H9 (cell line): ENCODE results near the gene DHRS1. TPM values are rescaled to one million over a fixed set of nuclear protein-coding genes. Genes with fewer than 3 reads are reported as not detected.

Experiments used
- DNase-seq: peaks from one replicate; pipeline ENCODE4 v3.0.0-alpha.2; 2017
- H2AFZ ChIP-seq: one replicate; pipeline ENCODE4 v1.6.1; 2013; ENCODE audit warnings: mild to moderate bottlenecking, low read length, control low read depth, moderate library complexity
- H2AK5ac ChIP-seq: 2 replicates; pipeline ENCODE4 v1.6.1; 2013; ENCODE audit warnings: low read length, control low read depth, mixed read lengths; ENCODE audit not compliant: insufficient read length
- H2BK120ac ChIP-seq: one replicate; pipeline ENCODE4 v1.6.1; 2013; ENCODE audit warnings: low read depth, mild to moderate bottlenecking, low read length, control low read depth, inconsistent platforms; ENCODE audit not compliant: poor library complexity, severe bottlenecking
- H2BK12ac ChIP-seq: 2 replicates; pipeline ENCODE4 v1.6.1; 2013; ENCODE audit warnings: low read length, control low read depth, mixed read lengths, low read depth; ENCODE audit not compliant: insufficient read length
- H2BK15ac ChIP-seq: 2 replicates; pipeline ENCODE4 v1.6.1; 2013; ENCODE audit warnings: low read depth, low read length, control low read depth
- H2BK20ac ChIP-seq: one replicate; pipeline ENCODE4 v1.6.1; 2013; ENCODE audit warnings: low read depth, mild to moderate bottlenecking, low read length, control low read depth, inconsistent platforms; ENCODE audit not compliant: poor library complexity, severe bottlenecking
- H2BK5ac ChIP-seq: 2 replicates; pipeline ENCODE4 v1.6.1; 2013; ENCODE audit warnings: low read length, control low read depth, mixed read lengths; ENCODE audit not compliant: insufficient read length
- H3K14ac ChIP-seq: 2 replicates; pipeline ENCODE4 v1.6.1; 2013; ENCODE audit warnings: low read length, control low read depth; ENCODE audit not compliant: insufficient read depth
- H3K18ac ChIP-seq: 2 replicates; pipeline ENCODE4 v1.6.1; 2013; ENCODE audit warnings: low read depth, mild to moderate bottlenecking, mixed read lengths, low read length, control low read depth; ENCODE audit not compliant: insufficient read length
- H3K23ac ChIP-seq: 2 replicates; pipeline ENCODE4 v1.6.1; 2013; ENCODE audit warnings: low read length, control low read depth, mixed read lengths, low read depth; ENCODE audit not compliant: insufficient read length
- H3K23me2 ChIP-seq: 2 replicates; pipeline ENCODE4 v1.6.1; 2013; ENCODE audit warnings: low read depth, mild to moderate bottlenecking, mixed read lengths, low read length, control low read depth; ENCODE audit not compliant: insufficient read length, poor library complexity, severe bottlenecking
- H3K27ac ChIP-seq: 2 replicates; pipeline ENCODE4 v1.5.1; 2013; ENCODE audit warnings: low read length, control low read depth, mixed read lengths, low read depth; ENCODE audit not compliant: insufficient read length
- H3K27me3 ChIP-seq: 2 replicates; pipeline ENCODE4 v1.6.1; 2013; ENCODE audit warnings: low read length, control low read depth, inconsistent platforms; ENCODE audit not compliant: insufficient read depth
- H3K4ac ChIP-seq: 2 replicates; pipeline ENCODE4 v1.6.1; 2013; ENCODE audit warnings: low read depth, mild to moderate bottlenecking, control low read depth, inconsistent platforms, low read length, moderate library complexity
- H3K4me1 ChIP-seq: 2 replicates; pipeline ENCODE4 v1.6.1; 2013; ENCODE audit warnings: low read length, control low read depth, inconsistent platforms; ENCODE audit not compliant: insufficient read depth
- H3K4me2 ChIP-seq: 2 replicates; pipeline ENCODE4 v1.6.1; 2013; ENCODE audit warnings: low read length, control low read depth, mixed read lengths; ENCODE audit not compliant: insufficient read length, insufficient read depth
- H3K56ac ChIP-seq: 2 replicates; pipeline ENCODE4 v1.6.1; 2013; ENCODE audit warnings: low read depth, mild to moderate bottlenecking, mixed read lengths, low read length, control low read depth; ENCODE audit not compliant: insufficient read length
- H3K79me1 ChIP-seq: 2 replicates; pipeline ENCODE4 v1.6.1; 2013; ENCODE audit warnings: low read depth, mild to moderate bottlenecking, moderate library complexity, low read length, control low read depth, inconsistent platforms; ENCODE audit not compliant: insufficient read depth, poor library complexity, severe bottlenecking
- H3K79me2 ChIP-seq: 2 replicates; pipeline ENCODE4 v1.6.1; 2013; ENCODE audit warnings: low read length, control low read depth, inconsistent platforms; ENCODE audit not compliant: insufficient read depth
- H3K9ac ChIP-seq: 2 replicates; pipeline ENCODE4 v1.6.1; 2013; ENCODE audit warnings: low read length, control low read depth, mixed read lengths; ENCODE audit not compliant: insufficient read length; ENCODE audit errors: extremely low read depth
- H3K9me3 ChIP-seq: one replicate; pipeline ENCODE4 v1.6.1; 2013; ENCODE audit warnings: low read depth, low read length, inconsistent platforms; ENCODE audit not compliant: control insufficient read depth
- H3T11ph ChIP-seq: one replicate; pipeline ENCODE4 v1.6.1; 2013; ENCODE audit warnings: mild to moderate bottlenecking, low read length, control low read depth, inconsistent platforms
- H4K20me1 ChIP-seq: one replicate; pipeline ENCODE4 v1.6.1; 2013; ENCODE audit not compliant: control insufficient read depth, insufficient read length, insufficient read depth
- H4K5ac ChIP-seq: 2 replicates; pipeline ENCODE4 v1.6.1; 2013; ENCODE audit warnings: low read depth, mild to moderate bottlenecking, mixed read lengths, low read length, control low read depth; ENCODE audit not compliant: insufficient read length
- H4K8ac ChIP-seq: replicated peaks from 2 replicates; pipeline ENCODE4 v1.6.1; 2013; ENCODE audit warnings: low read length, control low read depth, mixed read lengths, low read depth; ENCODE audit not compliant: insufficient read length
- H4K91ac ChIP-seq: 2 replicates; pipeline ENCODE4 v1.6.1; 2013; ENCODE audit warnings: low read depth, mild to moderate bottlenecking, moderate library complexity, mixed read lengths, low read length, control low read depth; ENCODE audit not compliant: insufficient read length
- H3K27ac Mint-ChIP-seq, 3 experiments: 2 replicates in 2 of 3; 3 replicates in 1 of 3; pipeline ENCODE4 v1.8.0; 2020 to 2021; ENCODE audit warnings: mixed read lengths in 3 of 3, mild to moderate bottlenecking in 1 of 3, moderate library complexity in 1 of 3
- H3K27me3 Mint-ChIP-seq: 2 replicates; pipeline ENCODE4 v1.8.0; 2021; ENCODE audit warnings: low read depth, mild to moderate bottlenecking, moderate library complexity, mixed read lengths
- H3K36me3 Mint-ChIP-seq, 3 experiments: 2 replicates in 2 of 3; 3 replicates in 1 of 3; pipeline ENCODE4 v1.8.0; 2020 to 2021; ENCODE audit warnings: low read depth in 3 of 3, mixed read lengths in 3 of 3; ENCODE audit not compliant: insufficient read depth in 1 of 3
- H3K4me1 Mint-ChIP-seq, 2 experiments: 2 replicates each; pipeline ENCODE4 v1.8.0; 2020; ENCODE audit warnings: mixed read lengths in 2 of 2
- H3K4me3 Mint-ChIP-seq, 2 experiments: 2 replicates in 1 of 2; 3 replicates in 1 of 2; pipeline ENCODE4 v1.8.0; 2020 to 2021; ENCODE audit warnings: mild to moderate bottlenecking in 2 of 2, mixed read lengths in 2 of 2, moderate library complexity in 1 of 2
- H3K9me3 Mint-ChIP-seq, 2 experiments: 2 replicates in 1 of 2; 3 replicates in 1 of 2; pipeline ENCODE4 v1.8.0; 2020; ENCODE audit warnings: mild to moderate bottlenecking in 2 of 2, mixed read lengths in 2 of 2, moderate library complexity in 1 of 2
- WGBS: extraction: QIAGEN DNeasy Blood & Tissue Kit; methylation state at CpG from one replicate; pipeline ENCODE4 v1.1.7; 2013; ENCODE audit warnings: missing lambda C conversion rate, low lambda C conversion rate, mixed read lengths; ENCODE audit not compliant: insufficient read length; ENCODE audit errors: extremely low coverage; 5-methylcytosine and 5-hydroxymethylcytosine counted together
- total RNA-seq: library from RNA; stranded (reverse); gene quantifications from 2 replicates; pipeline ENCODE4 v1.2.1, GENCODE V29; 2021
- TF ChIP-seq, protein P1 (sequence below): fragments of 200-600 bp; sonication (generic); conservative IDR thresholded peaks from 3 replicates; pipeline ENCODE4 v1.8.0; 2021; ENCODE audit warnings: antibody characterized with exemption, mild to moderate bottlenecking

DHRS1 gene
- total RNA-seq, 1 experiment from 2014 or later: 19.1 TPM

DNA sequence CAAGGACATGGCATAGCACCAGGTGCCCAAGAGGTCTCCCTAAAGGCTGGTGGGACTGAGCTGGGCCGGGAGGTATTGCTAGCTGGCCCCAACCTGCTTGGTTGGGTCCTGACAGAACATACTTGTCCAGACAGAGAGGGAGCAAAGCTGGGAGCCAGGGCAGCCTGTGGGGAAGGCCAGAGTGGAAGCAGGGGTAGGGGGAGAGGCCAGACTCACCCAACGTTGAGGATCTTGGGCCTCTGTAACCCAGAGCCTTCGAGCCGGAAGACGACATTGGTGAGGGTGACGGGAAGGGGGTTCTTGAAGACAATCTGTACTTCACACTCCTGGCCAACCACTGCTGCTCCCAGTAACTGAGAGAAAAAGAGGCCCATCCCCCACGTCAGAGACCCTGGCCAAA is 45.6 kb downstream of the DHRS1 start:
- no peaks in the 10 kb centered on the region for H3K4me1 ChIP-seq
- H2AK5ac ChIP-seq: no peak overlapping the region
- peak overlapping the region in 2 of 3 experiments; percentile 12 to 21; a peak in 1 of 7 replicates for H3K27ac Mint-ChIP-seq
- H2BK12ac ChIP-seq: no peak overlapping the region
- H3T11ph ChIP-seq: no peak overlapping the region
- H2AFZ ChIP-seq: no peak overlapping the region
- no peak overlapping the region for H3K56ac ChIP-seq
- H3K4me2 ChIP-seq: no peak overlapping the region
- no peak overlapping the region for H2BK20ac ChIP-seq
- no peaks in the 10 kb centered on the region for H3K79me1 ChIP-seq
- no peaks in the 10 kb centered on the region; the same call in 1 of the 2 replicates for H3K27me3 Mint-ChIP-seq
- no peaks in the 10 kb centered on the region; a peak in 1 of 4 replicates for H3K4me1 Mint-ChIP-seq
- no peak overlapping the region for H2BK120ac ChIP-seq
- H2BK5ac ChIP-seq: no peak overlapping the region
- no peak overlapping the region for H3K4me3 Mint-ChIP-seq
- no peaks in the 10 kb centered on the region for H3K36me3 Mint-ChIP-seq
- H3K27me3 ChIP-seq: no peaks in the 10 kb centered on the region
- TF ChIP-seq, protein P1, sequence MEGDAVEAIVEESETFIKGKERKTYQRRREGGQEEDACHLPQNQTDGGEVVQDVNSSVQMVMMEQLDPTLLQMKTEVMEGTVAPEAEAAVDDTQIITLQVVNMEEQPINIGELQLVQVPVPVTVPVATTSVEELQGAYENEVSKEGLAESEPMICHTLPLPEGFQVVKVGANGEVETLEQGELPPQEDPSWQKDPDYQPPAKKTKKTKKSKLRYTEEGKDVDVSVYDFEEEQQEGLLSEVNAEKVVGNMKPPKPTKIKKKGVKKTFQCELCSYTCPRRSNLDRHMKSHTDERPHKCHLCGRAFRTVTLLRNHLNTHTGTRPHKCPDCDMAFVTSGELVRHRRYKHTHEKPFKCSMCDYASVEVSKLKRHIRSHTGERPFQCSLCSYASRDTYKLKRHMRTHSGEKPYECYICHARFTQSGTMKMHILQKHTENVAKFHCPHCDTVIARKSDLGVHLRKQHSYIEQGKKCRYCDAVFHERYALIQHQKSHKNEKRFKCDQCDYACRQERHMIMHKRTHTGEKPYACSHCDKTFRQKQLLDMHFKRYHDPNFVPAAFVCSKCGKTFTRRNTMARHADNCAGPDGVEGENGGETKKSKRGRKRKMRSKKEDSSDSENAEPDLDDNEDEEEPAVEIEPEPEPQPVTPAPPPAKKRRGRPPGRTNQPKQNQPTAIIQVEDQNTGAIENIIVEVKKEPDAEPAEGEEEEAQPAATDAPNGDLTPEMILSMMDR: no peak
- H4K91ac ChIP-seq: no peak overlapping the region
- no CpG with 5 or more reads among the region's 7 CpGs for WGBS
- no peak overlapping the region for H4K5ac ChIP-seq
- H3K27ac ChIP-seq: no peak overlapping the region
- H4K20me1 ChIP-seq: no peaks in the 10 kb centered on the region
- H3K14ac ChIP-seq: no peak overlapping the region
- no peaks in the 10 kb centered on the region for H3K9me3 ChIP-seq
- H3K79me2 ChIP-seq: no peaks in the 10 kb centered on the region
- no peak overlapping the region for H3K4ac ChIP-seq
- peak; percentile 10 for DNase-seq
- H3K18ac ChIP-seq: no peak overlapping the region
- no peak overlapping the region for H4K8ac ChIP-seq
- H3K9ac ChIP-seq: no peak overlapping the region
- no peak overlapping the region for H2BK15ac ChIP-seq
- no peak overlapping the region for H3K23ac ChIP-seq
- H3K23me2 ChIP-seq: no peaks in the 10 kb centered on the region
- H3K9me3 Mint-ChIP-seq: no peaks in the 10 kb centered on the region
